GM21619 (cell line): ENCODE measurements around the gene CHAT.
"Not testable (repeated sequence)": the region's sequence is repeated elsewhere in the genome, so short reads cannot be mapped to it uniquely, and the experiment has no call there.

Source experiments
- ATAC-seq: cut with Tn5 transposase; IDR thresholded peaks from one replicate; pipeline ENCODE4 v1.9.1; 2021; ENCODE audit not compliant: unreplicated experiment

Gene CHAT

GRCh38 chr10:49678827-49679479 is 65.1 kb downstream of the CHAT start:
- no peak for ATAC-seq

GRCh38 chr10:49679480-49679893 is 65.7 kb downstream of the CHAT start, which contains the start of gene C10orf53:
C10orf53 (plus strand) TSS chr10:49679651; CDS start chr10:49679698, 47 bp downstream.
- ATAC-seq, result no peak

GRCh38 chr10:49682449-49682848 is 68.6 kb downstream of the CHAT start:
- not testable (repeated sequence) for ATAC-seq

- no peak for ATAC-seq
Measured at GRCh38 chr10:49682879-49683278, 69.0 kb downstream of the CHAT start.

GRCh38 chr10:49686651-49687050 is 72.8 kb downstream of the CHAT start:
- ATAC-seq, result no peak

- no peak for ATAC-seq
Measured at GRCh38 chr10:49688261-49688846, 74.5 kb downstream of the CHAT start.

- no peak for ATAC-seq
Measured at GRCh38 chr10:49688920-49689319, 75.1 kb downstream of the CHAT start.

- no peak for ATAC-seq
Measured at GRCh38 chr10:49689882-49690510, 76.2 kb downstream of the CHAT start.

- no peak for ATAC-seq
Measured at GRCh38 chr10:49690698-49691356, 77.0 kb downstream of the CHAT start.

GRCh38 chr10:49691588-49691987 is 77.8 kb downstream of the CHAT start:
- ATAC-seq, result no peak

GRCh38 chr10:49694466-49694865 is 80.6 kb downstream of the CHAT start:
- no peak for ATAC-seq

- no peak for ATAC-seq
Measured at GRCh38 chr10:49696311-49696710, 82.5 kb downstream of the CHAT start.

GRCh38 chr10:49698679-49699078 is 84.8 kb downstream of the CHAT start:
- ATAC-seq, result no peak

- no peak for ATAC-seq
Measured at GRCh38 chr10:49700211-49700610, 86.4 kb downstream of the CHAT start.

GRCh38 chr10:49700997-49701396 is 87.2 kb downstream of the CHAT start:
- no peak for ATAC-seq

GRCh38 chr10:49707585-49707984 is 93.7 kb downstream of the CHAT start:
- ATAC-seq, result no peak

- no peak for ATAC-seq
Measured at GRCh38 chr10:49709934-49710333, 96.1 kb downstream of the CHAT start.

GRCh38 chr10:49710966-49711365 is 97.1 kb downstream of the CHAT start:
- no peak for ATAC-seq

GRCh38 chr10:49711481-49711880 is 97.6 kb downstream of the CHAT start:
- no peak for ATAC-seq

GRCh38 chr10:49713266-49713665 is 99.4 kb downstream of the CHAT start:
- no peak for ATAC-seq
